GM06990 (cell line): ENCODE results near the gene LIPN.

ENCODE experiments used
- DNase-seq: peaks from one replicate; pipeline ENCODE4 v3.0.0-alpha.2; 2011; ENCODE audit not compliant: insufficient read length; ENCODE audit errors: extremely low read depth
- H3K27me3 ChIP-seq: replicated peaks from 2 replicates; pipeline ENCODE4 v1.6.0; 2011; ENCODE audit warnings: low read length; ENCODE audit not compliant: control insufficient read depth, insufficient read depth
- H3K36me3 ChIP-seq: 2 replicates; pipeline ENCODE4 v1.5.1; 2011; ENCODE audit warnings: low read length; ENCODE audit not compliant: control insufficient read depth, insufficient read depth
- H3K4me3 ChIP-seq: replicated peaks from 2 replicates; pipeline ENCODE4 v1.5.1; 2011; ENCODE audit warnings: low read depth, mild to moderate bottlenecking, control low read depth, low read length
- CTCF ChIP-seq: IDR thresholded peaks from 2 replicates; pipeline ENCODE4 v1.5.1; 2011; ENCODE audit warnings: low read length, control low read depth, mild to moderate bottlenecking, inconsistent platforms; ENCODE audit not compliant: insufficient read depth, poor library complexity, severe bottlenecking

The LIPN gene

GRCh38 chr10:88793712-88794299 lies 34.0 kb downstream of the LIPN start:
- DNase-seq, result peak; percentile 20
- no peaks in the 10 kb centered on the region for H3K27me3 ChIP-seq
- H3K36me3 ChIP-seq, result no peaks in the 10 kb centered on the region
- no peak for TF ChIP-seq CTCF
- H3K4me3 ChIP-seq, result no peak overlapping the region

- H3K27me3 ChIP-seq, result no peaks in the 10 kb centered on the region
- no peaks in the 10 kb centered on the region for H3K36me3 ChIP-seq
- DNase-seq, result no peak
- TF ChIP-seq CTCF, result no peak
- H3K4me3 ChIP-seq, result no peak overlapping the region
Observed at GRCh38 chr10:88794731-88795130, 34.9 kb downstream of the LIPN start.

- TF ChIP-seq CTCF, result no peak
- H3K27me3 ChIP-seq, result no peaks in the 10 kb centered on the region
- no peak overlapping the region for H3K4me3 ChIP-seq
- no peak for DNase-seq
- H3K36me3 ChIP-seq, result no peaks in the 10 kb centered on the region
Observed at GRCh38 chr10:88800152-88801125, 40.6 kb downstream of the LIPN start.

- Histone ChIP-seq H3K36me3 (no peaks in the 10 kb centered on the region), H3K4me3 (no peak within 1 kb of the TSS), H3K27me3 (no peaks in the 10 kb centered on the region)
- no peak for DNase-seq
- TF ChIP-seq CTCF, result no peak
Observed at GRCh38 chr10:88802523-88803285, 42.9 kb downstream of the LIPN start, which contains the start of gene LIPM. Gene LIPM, plus strand, starts transcription at chr10:88802730. Its CDS starts 167 bp downstream, at chr10:88802897.

- H3K27me3 ChIP-seq, result no peaks in the 10 kb centered on the region
- no peak for DNase-seq
- H3K36me3 ChIP-seq, result no peaks in the 10 kb centered on the region
- no peak for TF ChIP-seq CTCF
- H3K4me3 ChIP-seq, result no peak overlapping the region
Observed at GRCh38 chr10:88803641-88804040, 43.8 kb downstream of the LIPN start.
